ENCODE results near the gene LFNG.

DNA sequence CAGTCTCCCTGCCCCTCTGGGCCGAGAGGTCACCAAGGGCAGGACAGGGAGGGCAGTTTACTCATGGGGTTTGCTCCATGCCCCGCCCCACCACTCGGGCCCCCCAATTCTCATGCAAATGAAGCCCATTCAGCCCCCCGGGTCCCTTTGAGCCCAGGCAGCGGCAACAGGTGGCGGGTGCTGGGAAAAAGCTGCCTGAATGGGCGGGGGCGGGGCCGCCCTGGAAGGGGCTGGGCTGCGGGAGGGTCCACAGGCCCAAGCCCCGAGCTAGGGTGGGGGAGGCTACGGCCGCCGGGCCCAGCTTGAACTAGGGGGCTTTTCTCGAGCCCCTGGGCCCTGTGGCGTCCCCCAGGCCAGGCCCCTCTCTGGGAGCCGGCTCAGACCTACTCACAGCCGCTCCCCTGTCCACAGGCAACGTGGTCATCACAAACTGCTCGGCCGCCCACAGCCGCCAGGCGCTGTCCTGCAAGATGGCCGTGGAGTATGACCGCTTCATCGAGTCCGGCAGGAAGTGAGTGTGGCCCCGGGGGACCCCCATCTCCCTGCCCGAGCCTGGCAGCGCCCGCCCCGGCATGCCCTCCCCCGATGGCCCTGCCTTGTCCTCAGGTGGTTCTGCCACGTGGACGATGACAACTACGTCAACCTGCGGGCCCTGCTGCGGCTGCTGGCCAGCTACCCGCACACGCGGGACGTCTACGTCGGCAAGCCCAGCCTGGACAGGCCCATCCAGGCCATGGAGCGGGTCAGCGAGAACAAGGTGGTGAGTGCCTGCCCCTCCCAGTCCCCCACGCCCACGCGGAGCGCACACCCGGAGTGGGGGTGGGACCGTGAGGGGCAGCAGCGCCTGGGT, 5.5 kb downstream of the LFNG start:
- TF ChIP-seq POLR2A (conservative IDR thresholded peaks at IDR 0.05) (no peak), KAT7 (CRISPR knock-in tag; IDR thresholded peaks at IDR 0.05; ENCODE audit: borderline replicate concordance) (no peak), GABPA (tag; conservative IDR thresholded peaks at IDR 0.05; ENCODE audit: low read depth) (no peak), ZNF133 (CRISPR knock-in tag; IDR thresholded peaks at IDR 0.05) (no peak), CTBP1 (IDR thresholded peaks at IDR 0.05; ENCODE audit: borderline replicate concordance) (no peak), POLR2AphosphoS2 (IDR thresholded peaks at IDR 0.05; ENCODE audit: low read length) (no peak), MAFG (tag; conservative IDR thresholded peaks at IDR 0.05) (no peak), RFX1 (IDR thresholded peaks at IDR 0.05) (no peak), FOXM1 (IDR thresholded peaks at IDR 0.05; ENCODE audit: low read depth) (no peak), FOXM1 (CRISPR knock-in tag; IDR thresholded peaks at IDR 0.05; ENCODE audit: low read depth) (no peak)
- TF ChIP-seq, protein P1, sequence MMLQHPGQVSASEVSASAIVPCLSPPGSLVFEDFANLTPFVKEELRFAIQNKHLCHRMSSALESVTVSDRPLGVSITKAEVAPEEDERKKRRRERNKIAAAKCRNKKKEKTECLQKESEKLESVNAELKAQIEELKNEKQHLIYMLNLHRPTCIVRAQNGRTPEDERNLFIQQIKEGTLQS (IDR thresholded peaks at IDR 0.05): no peak
- TF ChIP-seq, protein P1 (CRISPR knock-in tag; conservative IDR thresholded peaks at IDR 0.05): no peak
- TF ChIP-seq, protein P2, sequence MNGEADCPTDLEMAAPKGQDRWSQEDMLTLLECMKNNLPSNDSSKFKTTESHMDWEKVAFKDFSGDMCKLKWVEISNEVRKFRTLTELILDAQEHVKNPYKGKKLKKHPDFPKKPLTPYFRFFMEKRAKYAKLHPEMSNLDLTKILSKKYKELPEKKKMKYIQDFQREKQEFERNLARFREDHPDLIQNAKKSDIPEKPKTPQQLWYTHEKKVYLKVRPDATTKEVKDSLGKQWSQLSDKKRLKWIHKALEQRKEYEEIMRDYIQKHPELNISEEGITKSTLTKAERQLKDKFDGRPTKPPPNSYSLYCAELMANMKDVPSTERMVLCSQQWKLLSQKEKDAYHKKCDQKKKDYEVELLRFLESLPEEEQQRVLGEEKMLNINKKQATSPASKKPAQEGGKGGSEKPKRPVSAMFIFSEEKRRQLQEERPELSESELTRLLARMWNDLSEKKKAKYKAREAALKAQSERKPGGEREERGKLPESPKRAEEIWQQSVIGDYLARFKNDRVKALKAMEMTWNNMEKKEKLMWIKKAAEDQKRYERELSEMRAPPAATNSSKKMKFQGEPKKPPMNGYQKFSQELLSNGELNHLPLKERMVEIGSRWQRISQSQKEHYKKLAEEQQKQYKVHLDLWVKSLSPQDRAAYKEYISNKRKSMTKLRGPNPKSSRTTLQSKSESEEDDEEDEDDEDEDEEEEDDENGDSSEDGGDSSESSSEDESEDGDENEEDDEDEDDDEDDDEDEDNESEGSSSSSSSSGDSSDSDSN (IDR thresholded peaks at IDR 0.05; ENCODE audit: borderline replicate concordance in 1 of 2, low read depth in 2 of 2, low read length in 2 of 2): no peak
- TF ChIP-seq, protein P3, sequence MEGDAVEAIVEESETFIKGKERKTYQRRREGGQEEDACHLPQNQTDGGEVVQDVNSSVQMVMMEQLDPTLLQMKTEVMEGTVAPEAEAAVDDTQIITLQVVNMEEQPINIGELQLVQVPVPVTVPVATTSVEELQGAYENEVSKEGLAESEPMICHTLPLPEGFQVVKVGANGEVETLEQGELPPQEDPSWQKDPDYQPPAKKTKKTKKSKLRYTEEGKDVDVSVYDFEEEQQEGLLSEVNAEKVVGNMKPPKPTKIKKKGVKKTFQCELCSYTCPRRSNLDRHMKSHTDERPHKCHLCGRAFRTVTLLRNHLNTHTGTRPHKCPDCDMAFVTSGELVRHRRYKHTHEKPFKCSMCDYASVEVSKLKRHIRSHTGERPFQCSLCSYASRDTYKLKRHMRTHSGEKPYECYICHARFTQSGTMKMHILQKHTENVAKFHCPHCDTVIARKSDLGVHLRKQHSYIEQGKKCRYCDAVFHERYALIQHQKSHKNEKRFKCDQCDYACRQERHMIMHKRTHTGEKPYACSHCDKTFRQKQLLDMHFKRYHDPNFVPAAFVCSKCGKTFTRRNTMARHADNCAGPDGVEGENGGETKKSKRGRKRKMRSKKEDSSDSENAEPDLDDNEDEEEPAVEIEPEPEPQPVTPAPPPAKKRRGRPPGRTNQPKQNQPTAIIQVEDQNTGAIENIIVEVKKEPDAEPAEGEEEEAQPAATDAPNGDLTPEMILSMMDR (IDR thresholded peaks at IDR 0.05 in 2 of 3, conservative IDR thresholded peaks at IDR 0.05 in 1 of 3; ENCODE audit: insufficient read depth in 2 of 3, low read depth in 1 of 3, low read length in 3 of 3): no peak
- TF ChIP-seq, protein P4, sequence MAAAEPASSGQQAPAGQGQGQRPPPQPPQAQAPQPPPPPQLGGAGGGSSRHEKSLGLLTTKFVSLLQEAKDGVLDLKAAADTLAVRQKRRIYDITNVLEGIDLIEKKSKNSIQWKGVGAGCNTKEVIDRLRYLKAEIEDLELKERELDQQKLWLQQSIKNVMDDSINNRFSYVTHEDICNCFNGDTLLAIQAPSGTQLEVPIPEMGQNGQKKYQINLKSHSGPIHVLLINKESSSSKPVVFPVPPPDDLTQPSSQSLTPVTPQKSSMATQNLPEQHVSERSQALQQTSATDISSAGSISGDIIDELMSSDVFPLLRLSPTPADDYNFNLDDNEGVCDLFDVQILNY (CRISPR knock-in tag; IDR thresholded peaks at IDR 0.05): no peak
